ENCODE results near the gene BCL2L13.

The BCL2L13 gene

GRCh38 chr22:17778412-17778976, 139.9 kb downstream of the BCL2L13 start:
- DNase-seq (ENCODE audit: low read depth in 2 of 3, low spot score in 2 of 3) = no peak

GRCh38 chr22:17779286-17780115, 140.9 kb downstream of the BCL2L13 start:
- DNase-seq (ENCODE audit: low read depth in 2 of 3, low spot score in 2 of 3) = no peak

DNA sequence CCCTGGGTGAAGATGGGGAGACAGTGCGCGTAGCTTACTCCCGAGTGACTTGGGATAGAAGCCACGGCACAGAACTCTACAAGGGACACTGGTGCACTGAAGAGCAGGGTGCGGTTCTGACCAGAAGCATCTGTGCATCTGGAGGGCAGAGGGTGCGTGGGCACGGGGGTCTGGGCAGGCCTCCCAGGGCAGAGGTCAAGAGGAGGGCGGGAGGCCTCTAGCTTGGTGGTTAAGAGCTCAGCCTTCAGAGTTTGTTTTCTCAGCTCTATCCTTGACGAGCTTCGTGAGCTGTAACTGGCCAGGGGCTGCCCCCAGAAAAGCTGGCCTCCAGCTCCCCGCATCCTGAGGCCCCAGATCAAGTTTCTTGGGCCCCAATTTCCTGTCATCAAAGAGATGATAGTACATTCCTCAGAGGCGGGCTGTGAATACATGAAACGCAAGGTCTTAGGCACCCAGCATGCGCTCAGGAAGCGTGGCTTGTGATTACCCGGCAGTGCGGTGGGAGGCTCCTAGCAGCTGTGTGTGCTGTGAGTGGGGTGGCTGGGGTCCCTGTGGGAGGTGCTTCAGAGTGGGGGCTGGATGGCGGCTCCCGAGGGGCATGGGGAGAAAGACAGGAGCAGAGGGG, 141.7 kb downstream of the BCL2L13 start:
- DNase-seq (ENCODE audit: low read depth in 2 of 3, low spot score in 2 of 3) = no peak

Measured in activated CD8-positive, alpha-beta memory T cell treated with anti-CD3 and anti-CD28 coated beads for 48 hours (primary cell).